ENCODE measurements around the gene CCDC121. TPM values are rescaled to one million over a fixed set of nuclear protein-coding genes. Genes with fewer than 3 reads are reported as not detected.

Gene CCDC121
- total RNA-seq, 4 donors from 2014 or later, result 2.7 to 6.2 (median 5.2) TPM

DNA sequence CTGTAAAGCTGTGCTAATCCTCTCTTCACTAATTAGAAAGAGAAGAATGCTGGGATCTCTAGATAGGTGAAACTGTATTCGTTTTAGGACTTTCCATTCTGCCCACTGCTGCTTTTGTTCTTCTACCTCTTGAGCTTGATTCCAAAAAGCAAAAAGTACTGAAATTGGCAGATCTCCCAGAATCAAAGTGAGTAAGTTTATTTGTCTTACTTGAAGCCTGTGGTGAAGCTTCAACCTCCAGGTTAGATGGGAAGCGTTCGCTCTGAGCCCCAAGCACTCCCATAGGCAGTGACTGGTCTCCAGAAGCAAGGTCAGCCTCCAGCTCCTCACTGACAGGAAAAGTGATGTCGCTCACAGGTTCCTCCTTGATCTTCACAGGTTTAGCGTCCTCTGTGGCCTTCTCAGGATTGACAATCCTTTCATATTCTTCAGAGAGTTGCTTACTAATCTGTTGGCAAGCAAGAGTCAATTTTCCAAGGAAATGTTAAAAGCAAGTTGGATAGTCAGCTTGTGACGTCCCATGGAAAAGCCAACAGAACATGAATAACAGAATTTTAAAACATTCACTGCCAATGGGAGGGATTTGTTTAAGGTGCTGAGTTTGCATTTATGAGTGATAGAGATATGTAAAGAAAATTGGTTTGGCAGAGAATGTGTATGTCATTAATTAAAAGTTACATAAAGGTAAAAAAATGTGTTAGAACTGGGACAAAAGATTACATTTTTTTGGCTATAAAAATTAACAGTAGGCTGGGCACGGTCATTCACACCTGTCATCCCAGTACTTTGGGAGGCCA, 26.5 kb upstream of the CCDC121 start:
- no peak overlapping the region for H3K27ac ChIP-seq (replicated peaks in 1 of 4)
- H3K27me3 ChIP-seq, result no peaks in the 10 kb centered on the region
- intact Hi-C loops (cut with DNase I), result no loop called here
- DNase-seq (ENCODE audit: extremely low spot score), result no peak
- WGBS, result 70% methylated on average over 7 of the region's 7 CpGs
- no peaks in the 10 kb centered on the region for H3K9me3 ChIP-seq
- H3K4me1 ChIP-seq, result peaks cover 0 to 26% (median 9%) of the 10 kb centered on the region in 4 donors
- H3K4me3 ChIP-seq, result no peak overlapping the region
- peaks cover 67 to 98% (median 88%) of the 10 kb centered on the region in 4 donors for H3K36me3 ChIP-seq
- no peak for TF ChIP-seq POLR2AphosphoS5 (IDR thresholded peaks at IDR 0.05)
- TF ChIP-seq, protein P1, sequence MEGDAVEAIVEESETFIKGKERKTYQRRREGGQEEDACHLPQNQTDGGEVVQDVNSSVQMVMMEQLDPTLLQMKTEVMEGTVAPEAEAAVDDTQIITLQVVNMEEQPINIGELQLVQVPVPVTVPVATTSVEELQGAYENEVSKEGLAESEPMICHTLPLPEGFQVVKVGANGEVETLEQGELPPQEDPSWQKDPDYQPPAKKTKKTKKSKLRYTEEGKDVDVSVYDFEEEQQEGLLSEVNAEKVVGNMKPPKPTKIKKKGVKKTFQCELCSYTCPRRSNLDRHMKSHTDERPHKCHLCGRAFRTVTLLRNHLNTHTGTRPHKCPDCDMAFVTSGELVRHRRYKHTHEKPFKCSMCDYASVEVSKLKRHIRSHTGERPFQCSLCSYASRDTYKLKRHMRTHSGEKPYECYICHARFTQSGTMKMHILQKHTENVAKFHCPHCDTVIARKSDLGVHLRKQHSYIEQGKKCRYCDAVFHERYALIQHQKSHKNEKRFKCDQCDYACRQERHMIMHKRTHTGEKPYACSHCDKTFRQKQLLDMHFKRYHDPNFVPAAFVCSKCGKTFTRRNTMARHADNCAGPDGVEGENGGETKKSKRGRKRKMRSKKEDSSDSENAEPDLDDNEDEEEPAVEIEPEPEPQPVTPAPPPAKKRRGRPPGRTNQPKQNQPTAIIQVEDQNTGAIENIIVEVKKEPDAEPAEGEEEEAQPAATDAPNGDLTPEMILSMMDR (IDR thresholded peaks at IDR 0.05), result no peak
- TF ChIP-seq EP300 (IDR thresholded peaks at IDR 0.05), result no peak
- no peak for TF ChIP-seq POLR2A (IDR thresholded peaks at IDR 0.05; ENCODE audit: low read depth)

DNA sequence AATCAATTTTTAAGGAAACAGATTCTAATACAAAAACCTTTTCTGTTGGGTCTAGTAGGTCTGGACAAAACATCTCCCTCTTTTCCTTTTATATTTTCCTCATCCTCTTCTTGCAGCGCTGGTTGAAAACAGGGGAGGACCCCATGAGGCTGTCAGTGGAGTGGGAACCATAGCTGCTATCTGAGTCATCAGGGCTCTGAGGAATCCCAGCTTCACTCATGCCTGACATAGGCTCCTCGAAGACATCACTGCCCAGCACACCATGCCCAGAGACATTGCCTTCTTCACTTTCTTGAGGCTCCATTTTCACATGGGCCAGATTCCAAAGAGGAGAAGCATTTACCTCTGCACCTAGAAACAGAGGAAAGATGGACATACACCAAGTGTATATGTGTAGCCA, 24.6 kb upstream of the CCDC121 start:
- Histone ChIP-seq H3K4me3 (no peak overlapping the region), H3K4me1 (peaks cover 0 to 12% (median 5%) of the 10 kb centered on the region in 4 donors), H3K9me3 (no peaks in the 10 kb centered on the region), H3K27me3 (no peaks in the 10 kb centered on the region), H3K36me3 (peaks cover 84 to 100% (median 95%) of the 10 kb centered on the region in 4 donors), H3K27ac (replicated peaks in 1 of 4) (no peak overlapping the region)
- intact Hi-C loops (cut with DNase I), result no loop called here
- no peak for DNase-seq (ENCODE audit: extremely low spot score)
- 94% methylated on average over 2 of the region's 2 CpGs for WGBS
- TF ChIP-seq POLR2A (IDR thresholded peaks at IDR 0.05; ENCODE audit: low read depth) (no peak), EP300 (IDR thresholded peaks at IDR 0.05) (no peak), POLR2AphosphoS5 (IDR thresholded peaks at IDR 0.05) (no peak)
- TF ChIP-seq, protein P1 (IDR thresholded peaks at IDR 0.05), result no peak

DNA sequence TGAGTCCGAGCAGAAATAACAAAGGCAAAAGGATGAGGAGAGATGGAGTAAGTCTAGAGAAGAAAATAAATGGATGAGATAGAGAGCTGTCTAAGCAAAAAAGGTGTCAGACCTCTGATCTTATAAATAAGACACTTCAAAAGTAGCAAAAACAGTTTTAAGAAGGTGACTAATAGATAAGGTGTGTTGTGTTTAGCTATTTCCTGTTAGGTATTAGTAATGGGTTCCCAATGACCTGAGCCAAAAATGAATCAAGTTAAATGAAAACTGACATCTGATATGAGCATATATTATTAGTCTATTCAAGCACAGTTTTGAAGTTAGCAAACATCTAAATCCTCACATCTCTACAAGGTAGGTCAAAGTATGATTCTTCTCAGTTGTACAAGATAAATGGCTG, 24.0 kb upstream of the CCDC121 start:
- no peak overlapping the region for H3K4me3 ChIP-seq
- peaks cover 0 to 12% (median 5%) of the 10 kb centered on the region in 4 donors for H3K4me1 ChIP-seq
- no peak for TF ChIP-seq POLR2AphosphoS5 (IDR thresholded peaks at IDR 0.05)
- H3K27ac ChIP-seq (replicated peaks in 1 of 4), result no peak overlapping the region
- WGBS, result 93% methylated on average over 1 of the region's 1 CpG
- no peak for DNase-seq (ENCODE audit: extremely low spot score)
- peaks cover 86 to 100% (median 98%) of the 10 kb centered on the region in 4 donors for H3K36me3 ChIP-seq
- H3K9me3 ChIP-seq, result no peaks in the 10 kb centered on the region
- intact Hi-C loops (cut with DNase I), result no loop called here
- H3K27me3 ChIP-seq, result no peaks in the 10 kb centered on the region

DNA sequence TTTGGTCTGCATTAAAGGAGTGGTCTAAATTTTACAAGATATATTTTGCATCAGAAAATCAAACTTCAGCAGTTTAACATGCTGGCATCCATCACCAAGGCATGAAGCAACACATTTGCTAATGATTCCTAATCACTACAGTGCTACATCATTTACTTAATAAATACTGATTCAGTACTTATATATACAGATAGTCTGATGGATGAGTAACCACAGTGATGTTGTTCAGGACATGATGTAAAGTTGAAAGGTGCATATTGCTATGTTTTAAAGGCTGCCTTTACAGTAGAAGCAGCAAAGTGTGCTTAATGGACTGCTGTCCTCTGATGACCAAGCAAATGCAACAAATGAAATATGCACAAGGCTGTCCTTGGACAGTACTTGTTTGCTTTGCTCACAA, 23.5 kb upstream of the CCDC121 start:
- no peak for DNase-seq (ENCODE audit: extremely low spot score)
- H3K36me3 ChIP-seq, result peaks cover 86 to 100% (median 98%) of the 10 kb centered on the region in 4 donors
- TF ChIP-seq, protein P1 (IDR thresholded peaks at IDR 0.05), result no peak
- H3K4me3 ChIP-seq, result no peak overlapping the region
- no peaks in the 10 kb centered on the region for H3K27me3 ChIP-seq
- intact Hi-C loops (cut with DNase I), result no loop called here
- peaks cover 0 to 12% (median 5%) of the 10 kb centered on the region in 4 donors for H3K4me1 ChIP-seq
- H3K9me3 ChIP-seq, result no peaks in the 10 kb centered on the region
- H3K27ac ChIP-seq (replicated peaks in 1 of 4), result no peak overlapping the region

DNA sequence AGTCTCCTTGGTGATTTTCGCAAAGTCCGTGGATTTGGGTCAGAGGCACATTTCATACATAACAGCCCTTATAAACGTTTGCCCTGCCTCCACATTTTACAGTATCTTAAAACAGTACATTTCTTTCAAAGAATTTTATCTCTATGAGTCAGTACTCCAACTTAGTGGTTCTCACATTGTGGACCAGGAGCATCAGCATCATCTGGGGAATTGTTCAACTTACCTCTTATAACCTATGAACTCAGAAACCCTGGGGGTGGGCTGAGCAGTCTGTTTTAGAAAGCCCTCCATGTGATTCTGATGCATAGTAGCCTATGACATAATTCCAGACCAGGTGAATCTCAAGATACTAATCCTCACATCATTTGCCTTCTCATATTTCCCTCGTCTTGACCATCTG, 22.2 kb upstream of the CCDC121 start:
- peaks cover 0 to 12% (median 5%) of the 10 kb centered on the region in 4 donors for H3K4me1 ChIP-seq
- DNase-seq (ENCODE audit: extremely low spot score), result no peak
- intact Hi-C loops (cut with DNase I), result no loop called here
- WGBS, result 69% methylated on average over 4 of the region's 4 CpGs
- H3K36me3 ChIP-seq, result peaks cover 75 to 100% (median 94%) of the 10 kb centered on the region in 4 donors
- no peak overlapping the region for H3K4me3 ChIP-seq
- H3K9me3 ChIP-seq, result no peaks in the 10 kb centered on the region
- TF ChIP-seq POLR2AphosphoS5 (IDR thresholded peaks at IDR 0.05), result no peak
- no peak for TF ChIP-seq EP300 (IDR thresholded peaks at IDR 0.05)
- TF ChIP-seq, protein P1 (IDR thresholded peaks at IDR 0.05), result no peak
- TF ChIP-seq POLR2A (IDR thresholded peaks at IDR 0.05; ENCODE audit: low read depth), result no peak
- no peak overlapping the region for H3K27ac ChIP-seq (replicated peaks in 1 of 4)
- H3K27me3 ChIP-seq, result no peaks in the 10 kb centered on the region
